Measurements from ENCODE around the gene CDH18. TPM values are rescaled to one million over a fixed set of nuclear protein-coding genes. Genes with fewer than 3 reads are reported as not detected.

Gene CDH18
- total and polyA plus RNA-seq, 2 of the 4 experiments (the other 2 are of a cell fraction) = 0.24 to 1.1 TPM

DNA sequence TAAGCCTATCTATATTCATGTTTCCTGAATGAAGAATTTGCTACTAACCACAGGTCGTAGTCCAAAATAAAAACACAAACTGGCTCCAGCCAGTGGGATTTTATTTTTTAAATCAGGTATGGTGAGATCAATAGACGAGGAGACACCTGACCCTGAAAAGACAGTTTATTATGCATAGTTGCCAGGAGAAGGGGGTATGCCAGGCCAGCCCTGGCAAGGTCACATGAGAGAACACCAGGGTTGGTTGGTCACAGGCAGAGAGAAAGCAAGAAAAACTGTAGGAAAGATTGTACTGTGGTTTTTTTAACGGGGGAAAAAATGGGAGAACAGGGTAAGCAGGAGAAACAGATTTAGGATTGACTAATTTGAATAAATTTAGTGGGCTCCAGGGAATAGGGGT lies 125.3 kb downstream of the CDH18 start:
- dilution Hi-C loops (cut with HindIII; ENCODE audit: low sequenced_read_pairs, unreplicated experiment) = no loop called here
- DNase-seq = no peak
- Histone ChIP-seq H3K9me1 (ENCODE audit: insufficient read depth, low read length) (no peaks in the 10 kb centered on the region), H3K56ac (ENCODE audit: extremely low read depth, insufficient read depth, low read length) (no peak overlapping the region), H3K27me3 (ENCODE audit: control insufficient read depth, insufficient read depth, low read length) (no peaks in the 10 kb centered on the region), H4K5ac (ENCODE audit: low read depth, low read length) (no peak overlapping the region), H4K91ac (ENCODE audit: insufficient read depth, low read depth, low read length) (no peak overlapping the region), H3K79me1 (ENCODE audit: low read depth in 1 of 2, low read length in 2 of 2) (no peaks in the 10 kb centered on the region), H3K4me3 (ENCODE audit: insufficient read depth, low read depth, low read length) (no peak overlapping the region), H3K27ac (ENCODE audit: insufficient read depth, low read length) (no peak overlapping the region), H3K23ac (ENCODE audit: low read depth, low read length) (no peak overlapping the region), H3K4me1 (ENCODE audit: control insufficient read depth, insufficient read depth, low read length) (no peaks in the 10 kb centered on the region), H2BK120ac (ENCODE audit: low read depth, low read length) (no peak overlapping the region), H4K20me1 (ENCODE audit: insufficient read depth, low read length) (no peaks in the 10 kb centered on the region), H2AK5ac (ENCODE audit: low read depth, low read length) (no peak overlapping the region), H3K4ac (ENCODE audit: low read depth, low read length) (no peak overlapping the region), H3K14ac (replicated peaks; ENCODE audit: low read depth, low read length) (no peak overlapping the region), H2BK15ac (ENCODE audit: low read depth, low read length) (no peak overlapping the region), H3K18ac (ENCODE audit: low read depth, low read length) (no peak overlapping the region), H3K9ac (ENCODE audit: low read depth, low read length) (no peak overlapping the region), H2BK5ac (ENCODE audit: low read depth, low read length, poor library complexity, severe bottlenecking) (no peak overlapping the region), H2AK9ac (replicated peaks; ENCODE audit: low read depth, low read length, poor library complexity) (no peak overlapping the region), H3K9me3 (ENCODE audit: control insufficient read depth, insufficient read depth, low read length) (no peaks in the 10 kb centered on the region), H2AFZ (replicated peaks; ENCODE audit: low read length, poor library complexity) (no peak overlapping the region), H2BK20ac (ENCODE audit: low read depth, low read length) (no peak overlapping the region), H3K4me2 (ENCODE audit: low read depth, low read length) (no peak overlapping the region), H4K8ac (ENCODE audit: low read depth in 2 of 2, low read length in 2 of 2) (no peak overlapping the region), H3K36me3 (ENCODE audit: control insufficient read depth, insufficient read depth, low read length) (no peaks in the 10 kb centered on the region)
- no TSS peak for BruUV-seq (replicated peaks)
- POLR2A ChIA-PET (ENCODE audit: unreplicated experiment) = no interaction called here
- in situ Hi-C loops (cut with MboI; ENCODE audit: low sequenced_read_pairs) = no loop called here
- intact Hi-C loops (cut with micrococcal nuclease) = no loop called here
- no peak for ATAC-seq (ENCODE audit: low read depth)
- TF ChIP-seq, protein P1, sequence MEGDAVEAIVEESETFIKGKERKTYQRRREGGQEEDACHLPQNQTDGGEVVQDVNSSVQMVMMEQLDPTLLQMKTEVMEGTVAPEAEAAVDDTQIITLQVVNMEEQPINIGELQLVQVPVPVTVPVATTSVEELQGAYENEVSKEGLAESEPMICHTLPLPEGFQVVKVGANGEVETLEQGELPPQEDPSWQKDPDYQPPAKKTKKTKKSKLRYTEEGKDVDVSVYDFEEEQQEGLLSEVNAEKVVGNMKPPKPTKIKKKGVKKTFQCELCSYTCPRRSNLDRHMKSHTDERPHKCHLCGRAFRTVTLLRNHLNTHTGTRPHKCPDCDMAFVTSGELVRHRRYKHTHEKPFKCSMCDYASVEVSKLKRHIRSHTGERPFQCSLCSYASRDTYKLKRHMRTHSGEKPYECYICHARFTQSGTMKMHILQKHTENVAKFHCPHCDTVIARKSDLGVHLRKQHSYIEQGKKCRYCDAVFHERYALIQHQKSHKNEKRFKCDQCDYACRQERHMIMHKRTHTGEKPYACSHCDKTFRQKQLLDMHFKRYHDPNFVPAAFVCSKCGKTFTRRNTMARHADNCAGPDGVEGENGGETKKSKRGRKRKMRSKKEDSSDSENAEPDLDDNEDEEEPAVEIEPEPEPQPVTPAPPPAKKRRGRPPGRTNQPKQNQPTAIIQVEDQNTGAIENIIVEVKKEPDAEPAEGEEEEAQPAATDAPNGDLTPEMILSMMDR (conservative IDR thresholded peaks at IDR 0.05; ENCODE audit: low read depth, low read length) = no peak
- WGBS, 2 experiments (ENCODE audit: extremely low coverage in 2 of 2, insufficient read length in 1 of 2) = 83% methylated on average over 2 of the region's 3 CpGs; no CpG with 5 or more reads in 1 of the 2 experiments
- CTCF ChIA-PET = interaction anchor here (0.6 kb wide), 1 partner anchor 391 kb away, joined by 3 read pairs; no protein-coding TSS in a partner anchor
